ENCODE results near the gene PPM1H.

PPM1H gene

GRCh38 chr12:62700091-62700880 lies 234.7 kb downstream of the PPM1H start:
- Histone ChIP-seq H3K36me3 (ENCODE audit: control insufficient read depth, insufficient read depth, low read length) (no peaks in the 10 kb centered on the region), H3K27me3 (replicated peaks; ENCODE audit: control insufficient read depth, insufficient read depth, low read length) (no peaks in the 10 kb centered on the region), H3K4me3 (replicated peaks; ENCODE audit: low read depth, low read length) (no peak overlapping the region)
- DNase-seq (ENCODE audit: extremely low read depth, insufficient read length): no peak
- TF ChIP-seq, protein P1, sequence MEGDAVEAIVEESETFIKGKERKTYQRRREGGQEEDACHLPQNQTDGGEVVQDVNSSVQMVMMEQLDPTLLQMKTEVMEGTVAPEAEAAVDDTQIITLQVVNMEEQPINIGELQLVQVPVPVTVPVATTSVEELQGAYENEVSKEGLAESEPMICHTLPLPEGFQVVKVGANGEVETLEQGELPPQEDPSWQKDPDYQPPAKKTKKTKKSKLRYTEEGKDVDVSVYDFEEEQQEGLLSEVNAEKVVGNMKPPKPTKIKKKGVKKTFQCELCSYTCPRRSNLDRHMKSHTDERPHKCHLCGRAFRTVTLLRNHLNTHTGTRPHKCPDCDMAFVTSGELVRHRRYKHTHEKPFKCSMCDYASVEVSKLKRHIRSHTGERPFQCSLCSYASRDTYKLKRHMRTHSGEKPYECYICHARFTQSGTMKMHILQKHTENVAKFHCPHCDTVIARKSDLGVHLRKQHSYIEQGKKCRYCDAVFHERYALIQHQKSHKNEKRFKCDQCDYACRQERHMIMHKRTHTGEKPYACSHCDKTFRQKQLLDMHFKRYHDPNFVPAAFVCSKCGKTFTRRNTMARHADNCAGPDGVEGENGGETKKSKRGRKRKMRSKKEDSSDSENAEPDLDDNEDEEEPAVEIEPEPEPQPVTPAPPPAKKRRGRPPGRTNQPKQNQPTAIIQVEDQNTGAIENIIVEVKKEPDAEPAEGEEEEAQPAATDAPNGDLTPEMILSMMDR (IDR thresholded peaks at IDR 0.05; ENCODE audit: insufficient read depth, low read length, poor library complexity, severe bottlenecking): no peak

DNA sequence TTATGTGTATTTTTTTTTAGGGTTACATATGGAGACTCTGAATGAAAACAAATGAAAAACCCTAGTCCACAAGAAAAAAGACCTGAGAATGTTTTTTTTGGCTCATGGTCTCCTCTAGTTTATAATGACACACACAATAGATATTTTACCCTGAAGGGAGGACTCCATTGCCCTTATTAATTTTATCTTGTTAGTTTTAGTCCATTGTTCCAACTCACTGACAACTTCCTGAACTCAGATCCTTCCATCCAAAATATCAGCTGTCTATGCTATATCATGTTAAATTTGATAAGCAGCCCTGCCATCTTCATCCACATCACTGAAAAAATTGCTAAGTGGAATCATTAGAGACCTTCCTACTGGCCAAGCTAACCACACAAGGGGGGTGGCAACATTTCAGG lies 236.2 kb downstream of the PPM1H start:
- TF ChIP-seq, protein P1 (IDR thresholded peaks at IDR 0.05; ENCODE audit: insufficient read depth, low read length, poor library complexity, severe bottlenecking): no peak
- no peak overlapping the region for H3K4me3 ChIP-seq (replicated peaks; ENCODE audit: low read depth, low read length)
- DNase-seq (ENCODE audit: extremely low read depth, insufficient read length): no peak
- no peaks in the 10 kb centered on the region for H3K27me3 ChIP-seq (replicated peaks; ENCODE audit: control insufficient read depth, insufficient read depth, low read length)
- no peaks in the 10 kb centered on the region for H3K36me3 ChIP-seq (ENCODE audit: control insufficient read depth, insufficient read depth, low read length)

DNA sequence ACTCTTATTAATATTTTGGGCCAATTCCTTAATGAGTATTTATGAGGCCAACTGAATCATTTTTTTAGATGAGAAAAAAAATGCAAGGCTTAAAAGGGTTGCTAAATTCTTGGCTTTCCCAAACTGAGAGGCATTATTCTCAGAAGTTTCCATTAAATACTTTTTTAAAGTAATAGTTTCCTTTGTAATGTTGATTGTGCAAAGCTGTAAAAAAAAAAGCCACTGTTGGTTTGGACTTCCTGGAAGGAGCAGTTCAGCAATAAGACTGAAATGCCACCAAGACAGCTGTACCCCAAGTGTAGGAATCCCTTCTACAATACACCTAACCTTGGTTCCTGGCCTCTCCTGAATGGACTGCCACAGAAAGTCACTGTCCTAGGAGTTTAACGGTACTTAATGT lies 237.1 kb downstream of the PPM1H start:
- no peaks in the 10 kb centered on the region for H3K27me3 ChIP-seq (replicated peaks; ENCODE audit: control insufficient read depth, insufficient read depth, low read length)
- DNase-seq (ENCODE audit: extremely low read depth, insufficient read length): no peak
- TF ChIP-seq, protein P1 (IDR thresholded peaks at IDR 0.05; ENCODE audit: insufficient read depth, low read length, poor library complexity, severe bottlenecking): no peak
- no peaks in the 10 kb centered on the region for H3K36me3 ChIP-seq (ENCODE audit: control insufficient read depth, insufficient read depth, low read length)
- H3K4me3 ChIP-seq (replicated peaks; ENCODE audit: low read depth, low read length): no peak overlapping the region

- TF ChIP-seq, protein P1 (IDR thresholded peaks at IDR 0.05; ENCODE audit: insufficient read depth, low read length, poor library complexity, severe bottlenecking): no peak
- no peaks in the 10 kb centered on the region for H3K27me3 ChIP-seq (replicated peaks; ENCODE audit: control insufficient read depth, insufficient read depth, low read length)
- no peak overlapping the region for H3K4me3 ChIP-seq (replicated peaks; ENCODE audit: low read depth, low read length)
- no peaks in the 10 kb centered on the region for H3K36me3 ChIP-seq (ENCODE audit: control insufficient read depth, insufficient read depth, low read length)
- no peak for DNase-seq (ENCODE audit: extremely low read depth, insufficient read length)
These were observed 239.3 kb downstream of the PPM1H start for GRCh38 chr12:62695696-62696095.

DNA sequence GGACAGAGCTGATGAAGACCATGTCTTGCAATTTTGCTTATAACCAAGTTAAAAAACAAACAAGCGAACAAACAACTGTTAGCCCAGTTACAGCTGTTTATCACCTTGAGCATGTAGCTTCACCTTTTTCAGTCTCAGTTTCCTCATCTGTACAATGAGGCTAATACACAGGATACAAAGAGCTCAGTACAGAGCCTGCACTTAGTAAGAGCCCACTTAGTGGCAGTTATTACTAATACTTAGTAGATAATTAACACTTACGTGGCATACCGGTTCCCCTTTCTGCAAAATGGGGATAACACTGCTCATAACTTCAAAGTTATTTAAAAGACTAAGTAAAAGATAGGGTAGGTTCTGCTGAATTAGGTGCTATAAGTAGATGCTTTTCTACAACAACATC lies 240.3 kb downstream of the PPM1H start:
- no peaks in the 10 kb centered on the region for H3K36me3 ChIP-seq (ENCODE audit: control insufficient read depth, insufficient read depth, low read length)
- TF ChIP-seq, protein P1 (IDR thresholded peaks at IDR 0.05; ENCODE audit: insufficient read depth, low read length, poor library complexity, severe bottlenecking): no peak

More for the DNA sequence above, 240.3 kb downstream of the PPM1H start:
- Histone ChIP-seq H3K4me3 (replicated peaks; ENCODE audit: low read depth, low read length) (no peak overlapping the region), H3K27me3 (replicated peaks; ENCODE audit: control insufficient read depth, insufficient read depth, low read length) (no peaks in the 10 kb centered on the region)
- DNase-seq (ENCODE audit: extremely low read depth, insufficient read length): no peak

Measured in GM06990 (cell line).